ENCODE measurements around the gene CCDC192.

GRCh38 chr5:127804886-127805426, 101.8 kb downstream of the CCDC192 start:
- TF ChIP-seq CTCF (conservative IDR thresholded peaks at IDR 0.05) (no peak), ZFX (IDR thresholded peaks at IDR 0.05) (no peak)
